Left renal pelvis (tissue), 4 donors: ENCODE results near the gene HRH2. TPM values are rescaled to one million over a fixed set of nuclear protein-coding genes. Genes with fewer than 3 reads are reported as not detected.
A peak's percentile ranks its signal among the peaks of the same experiment; 100 is the strongest.
"Not testable (repeated sequence)": the region's sequence is repeated elsewhere in the genome, so short reads cannot be mapped to it uniquely, and the experiment has no call there.

Experiments
- DNase-seq, 4 donors: peaks; one replicate each; pipeline ENCODE4 v3.0.0-alpha.2; 2013; ENCODE audit warnings: low read depth in 4 of 4, low spot score in 3 of 4
- polyA plus RNA-seq, 4 donors: library from polyadenylated mRNA; unstranded; fragments of 120-200 nt; gene quantifications; one replicate each; pipeline ENCODE4 v1.2.1, GENCODE V29; 2013; ENCODE audit not compliant: insufficient read length in 4 of 4

The HRH2 gene
- polyA plus RNA-seq, 4 donors, result 0.89 to 3.6 (median 3.0) TPM

DNA sequence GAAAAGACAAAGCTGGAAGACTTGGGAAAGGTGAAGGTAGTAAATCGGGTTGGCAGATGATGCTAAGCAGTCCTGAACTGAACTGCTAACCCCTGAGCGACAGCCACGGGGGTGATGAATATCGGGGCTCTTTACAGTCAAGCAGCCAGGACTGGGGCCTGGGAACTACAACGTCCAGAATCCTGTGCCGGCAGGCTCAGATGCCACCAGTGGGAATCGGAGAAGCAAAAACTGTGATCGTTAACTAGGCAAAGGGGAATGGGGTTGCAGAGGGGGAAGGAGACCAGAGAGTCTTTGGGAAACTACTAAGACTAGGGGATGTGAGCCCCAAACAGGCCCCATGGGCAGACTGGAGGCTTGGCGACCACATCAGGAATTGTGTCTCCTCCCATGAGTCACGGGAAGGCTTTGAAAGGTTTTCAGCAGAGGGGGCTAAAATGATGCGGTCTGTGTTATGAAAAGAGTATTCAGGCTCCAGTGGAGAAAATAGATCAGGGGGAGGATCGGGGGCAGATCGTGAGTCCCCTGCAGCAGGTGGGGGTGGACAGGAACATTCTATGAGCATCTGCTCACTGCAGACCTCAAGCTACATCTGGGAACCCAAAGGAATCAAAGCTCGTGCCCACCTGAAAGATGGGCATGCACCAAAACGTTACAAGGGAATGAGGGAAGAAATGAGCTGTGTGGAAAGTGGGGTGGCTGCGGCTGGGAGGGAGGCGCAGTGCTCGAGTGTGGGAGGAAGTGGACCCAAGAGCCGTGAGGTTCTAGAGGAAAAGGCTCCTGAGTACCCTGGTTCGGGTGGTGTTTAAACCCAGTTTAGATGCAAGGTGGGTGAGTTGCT is 53.8 kb downstream of the HRH2 start:
- DNase-seq, result no peak

DNA sequence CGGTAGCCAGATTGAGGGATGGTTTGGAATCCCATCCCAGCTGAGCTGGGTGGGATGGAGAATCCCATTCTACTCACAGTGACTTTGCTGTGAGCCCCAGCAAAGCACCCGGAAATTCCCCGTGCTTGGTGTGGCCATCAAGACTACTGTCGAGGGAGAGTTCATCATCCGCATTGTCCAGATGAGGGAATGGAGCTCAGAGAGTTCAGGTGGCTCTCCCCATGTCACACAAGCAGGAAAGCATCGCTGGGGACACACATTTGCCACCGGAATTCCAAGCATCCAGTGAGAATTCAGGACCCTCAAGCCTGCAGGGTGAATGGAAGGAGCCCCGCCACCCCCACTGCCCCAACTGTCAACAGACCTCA is 54.4 kb downstream of the HRH2 start:
- DNase-seq, result no peak

DNA sequence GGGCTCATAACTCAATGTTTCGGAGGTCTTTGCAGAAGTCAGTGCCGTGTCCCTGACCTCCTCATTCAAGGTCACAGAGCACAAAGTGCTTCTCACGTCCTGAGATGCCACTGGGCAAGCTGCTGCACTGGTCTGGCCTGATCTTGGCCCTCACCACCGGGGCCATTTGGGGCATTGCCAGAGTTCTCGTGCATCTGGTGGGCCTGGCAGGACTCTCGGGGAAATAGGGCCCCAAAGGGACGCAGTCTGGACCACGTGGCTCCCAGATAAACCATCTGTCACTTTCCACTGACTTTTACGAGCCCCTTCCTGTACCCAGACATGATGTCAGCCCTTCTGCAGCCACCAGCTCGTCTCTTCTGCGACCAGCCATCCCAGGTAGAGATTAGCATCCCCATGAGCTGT is 54.8 kb downstream of the HRH2 start:
- DNase-seq, result no peak

DNA sequence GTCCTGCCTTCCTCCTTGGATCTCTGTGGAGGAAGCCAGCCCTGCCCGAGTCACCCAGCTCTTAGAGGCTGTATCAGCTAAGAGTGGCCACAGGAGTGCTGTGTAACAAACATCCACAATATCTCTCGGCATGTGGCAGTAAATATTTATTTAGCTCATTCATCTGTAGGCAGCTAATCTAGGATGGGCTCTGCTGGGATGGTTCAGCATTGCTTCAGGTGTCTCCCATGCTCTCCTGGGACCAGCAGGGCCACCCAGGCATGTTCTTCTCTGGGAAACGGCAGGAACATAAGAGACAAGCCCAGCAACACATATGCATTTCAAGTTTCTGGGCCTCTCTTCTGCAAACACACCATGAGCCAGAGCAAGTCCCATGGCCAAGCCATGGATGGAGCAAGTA is 56.1 kb downstream of the HRH2 start:
- DNase-seq, result no peak

DNA sequence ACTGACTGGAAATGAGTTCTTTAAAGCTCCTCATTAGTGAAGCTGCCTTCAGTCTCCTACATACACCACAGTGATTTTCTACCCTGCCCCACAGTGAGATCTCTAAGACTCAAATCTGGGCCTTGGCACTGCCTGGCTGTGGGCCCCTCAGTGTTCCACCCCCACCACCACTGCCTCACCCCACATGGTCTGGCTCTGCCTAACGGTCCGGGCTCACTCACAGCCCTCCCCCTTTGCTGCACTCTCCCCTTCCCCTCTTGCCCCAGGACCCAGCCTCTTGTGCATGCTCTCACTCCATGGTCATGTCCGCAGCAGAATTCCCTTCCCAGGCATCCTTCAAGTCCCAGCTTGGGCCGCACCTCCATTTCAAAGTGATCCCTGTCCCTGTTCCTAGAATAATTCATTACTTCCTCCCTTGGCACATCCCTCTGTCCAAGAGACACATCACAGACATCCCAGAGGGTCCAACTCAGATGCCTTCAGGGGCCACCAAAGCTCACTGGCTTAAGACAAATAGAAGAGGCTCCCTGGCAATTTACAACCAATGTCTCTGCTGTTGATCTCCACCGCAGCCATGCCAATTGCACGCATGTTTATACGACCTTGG is 56.7 kb downstream of the HRH2 start:
- DNase-seq, result no peak

DNA sequence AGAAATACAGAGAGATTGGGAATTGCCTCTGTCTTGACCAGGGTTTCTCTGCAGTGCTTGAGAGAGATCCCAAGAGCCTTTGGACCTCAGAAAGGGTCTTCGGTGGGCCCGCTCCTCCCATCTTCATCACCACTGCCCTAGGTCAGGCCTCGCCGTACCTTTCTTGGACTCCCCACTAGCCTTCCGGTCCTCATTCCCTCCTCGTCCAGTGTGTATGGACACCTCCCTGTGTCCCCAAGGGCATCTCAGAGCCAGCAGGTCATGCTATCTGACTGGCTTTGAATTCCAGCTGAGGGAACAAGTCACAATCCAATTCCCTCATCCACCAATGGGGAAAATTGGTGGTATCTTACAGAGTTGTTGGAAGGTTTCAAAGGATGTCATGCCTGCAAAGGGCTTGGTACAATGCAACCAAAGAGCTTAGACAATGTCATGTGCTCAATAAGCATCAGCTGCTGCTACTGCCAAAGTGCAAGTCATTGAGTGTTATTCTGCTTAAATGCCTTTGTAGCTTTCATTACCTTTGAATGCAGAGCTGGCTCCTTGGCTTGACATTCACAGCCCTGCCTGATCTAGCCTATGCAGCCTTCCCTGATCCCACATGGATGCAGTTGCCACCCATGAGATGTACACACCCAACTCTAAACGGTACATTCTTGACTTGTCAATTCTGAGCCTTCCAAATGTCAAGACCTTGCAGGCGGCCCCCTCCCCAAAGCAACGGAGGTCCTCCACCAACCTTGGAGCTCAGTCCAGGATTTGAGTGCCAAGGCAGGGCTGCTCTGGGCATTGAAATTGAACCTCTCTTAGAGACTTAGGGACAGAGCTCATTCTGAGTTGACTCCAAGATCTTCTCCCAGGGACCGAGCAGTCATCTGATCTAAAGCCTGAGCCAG is 58.0 kb downstream of the HRH2 start:
- DNase-seq, result no peak

DNA sequence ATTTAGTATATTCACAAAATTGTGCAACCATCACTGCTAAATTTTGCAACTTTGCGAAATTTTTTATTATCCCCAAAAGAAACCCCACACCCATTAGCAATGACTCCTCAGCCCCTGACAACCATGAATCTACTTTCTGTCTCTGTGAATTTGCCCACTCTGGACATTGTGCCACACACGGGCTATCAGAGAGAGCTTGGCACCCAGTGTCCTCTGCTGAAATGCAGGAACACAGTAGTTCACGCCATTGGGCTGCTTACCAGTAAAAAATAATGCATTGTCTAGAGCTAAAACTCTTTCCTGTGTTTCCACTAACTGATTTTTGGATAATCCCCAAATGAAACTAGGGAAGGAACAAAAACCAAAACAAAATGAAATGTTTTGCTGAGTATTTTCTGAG is 60.0 kb downstream of the HRH2 start:
- no peak for DNase-seq

DNA sequence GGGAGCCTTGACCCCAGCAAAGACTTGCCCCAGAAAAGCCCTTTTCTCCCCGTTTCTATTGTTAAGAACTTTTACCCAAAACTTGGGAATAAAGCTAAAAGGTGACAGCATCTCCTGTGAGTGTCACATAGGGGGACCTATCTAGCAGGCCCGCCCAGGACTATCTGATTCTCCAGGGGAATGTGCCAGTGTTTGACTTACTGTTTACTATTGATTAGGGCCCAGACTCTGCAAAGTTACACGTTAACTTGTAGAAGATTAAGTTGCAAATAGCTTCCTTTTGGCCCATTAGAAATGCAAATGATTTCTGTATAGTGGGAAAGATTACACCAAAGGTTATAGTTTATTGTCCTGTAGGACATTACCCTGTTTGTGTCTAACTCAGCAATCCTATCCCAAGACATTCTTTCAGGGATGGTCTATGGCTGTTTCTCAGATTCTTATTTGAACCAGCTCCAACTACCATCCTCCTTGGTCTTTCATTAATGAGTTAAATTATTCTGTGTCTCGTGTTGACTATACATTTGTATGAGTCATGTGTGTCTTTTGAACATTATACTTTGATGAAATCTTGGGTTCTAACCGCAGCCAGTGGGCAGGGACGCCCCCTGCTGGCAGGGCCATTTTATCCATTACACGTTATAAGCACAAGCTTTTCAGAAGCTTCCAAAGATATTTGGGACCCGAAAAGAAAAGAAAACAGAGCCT is 60.7 kb downstream of the HRH2 start:
- DNase-seq, result no peak

DNA sequence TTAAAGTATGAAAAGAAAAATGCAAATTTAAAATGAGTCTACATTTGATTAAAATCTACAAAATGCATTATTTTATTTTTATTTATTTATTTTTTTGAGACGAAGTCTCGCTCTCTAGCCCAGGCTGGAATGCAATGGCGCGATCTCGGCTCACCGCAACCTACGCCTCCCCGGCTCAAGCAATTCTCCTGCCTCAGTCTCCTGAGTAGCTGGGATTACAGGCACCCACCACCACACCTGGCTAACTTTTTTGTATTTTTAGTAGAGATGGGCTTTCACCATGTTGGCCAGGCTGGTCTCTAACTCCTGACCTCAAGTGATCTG is 61.2 kb downstream of the HRH2 start:
- not testable (repeated sequence) for DNase-seq

DNA sequence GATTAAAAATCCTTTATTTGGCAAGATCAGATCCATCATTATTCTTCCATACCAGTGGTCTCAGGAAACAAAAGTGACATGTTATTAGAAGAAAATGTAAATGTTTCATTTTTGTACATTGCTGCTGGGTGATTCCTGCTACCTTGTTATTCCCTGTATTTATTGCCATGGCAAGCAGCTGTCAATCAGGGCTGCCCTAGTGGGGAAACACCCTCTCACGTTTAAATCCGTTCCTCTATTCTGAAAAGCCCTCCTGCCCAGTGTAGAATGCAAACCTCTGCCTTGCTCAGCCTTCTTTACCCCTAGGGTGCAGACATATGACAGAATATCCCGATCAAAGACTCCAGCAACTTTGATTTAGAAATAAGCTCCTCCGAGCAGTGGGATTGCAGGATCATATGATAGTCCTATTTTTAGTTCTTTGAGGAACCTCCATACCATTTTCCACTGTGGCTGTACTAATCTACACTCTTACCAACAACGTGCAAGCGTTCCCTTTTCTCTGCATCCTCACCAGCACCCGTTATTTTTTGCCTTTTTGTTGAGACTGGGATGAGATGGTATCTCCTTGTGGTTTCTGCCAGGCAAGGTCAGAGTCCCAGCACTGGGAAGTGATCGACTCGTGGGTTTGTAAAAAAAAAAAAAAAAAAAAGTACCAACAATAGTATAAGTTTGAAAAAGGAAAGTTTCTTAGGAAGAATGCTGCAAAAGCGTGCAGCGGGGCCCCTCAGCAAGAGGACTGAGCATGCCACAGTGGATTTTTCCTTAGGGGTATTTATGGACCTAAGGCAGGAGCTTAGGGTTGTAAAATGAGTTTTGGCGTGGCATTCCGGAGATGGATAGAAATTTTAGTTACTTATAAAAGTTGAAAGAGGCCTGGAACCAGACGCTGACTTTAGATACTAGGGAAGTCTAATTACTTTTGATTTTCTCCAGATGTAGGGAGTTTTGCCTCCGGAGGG is 66.7 kb downstream of the HRH2 start:
- DNase-seq, result no peak

DNA sequence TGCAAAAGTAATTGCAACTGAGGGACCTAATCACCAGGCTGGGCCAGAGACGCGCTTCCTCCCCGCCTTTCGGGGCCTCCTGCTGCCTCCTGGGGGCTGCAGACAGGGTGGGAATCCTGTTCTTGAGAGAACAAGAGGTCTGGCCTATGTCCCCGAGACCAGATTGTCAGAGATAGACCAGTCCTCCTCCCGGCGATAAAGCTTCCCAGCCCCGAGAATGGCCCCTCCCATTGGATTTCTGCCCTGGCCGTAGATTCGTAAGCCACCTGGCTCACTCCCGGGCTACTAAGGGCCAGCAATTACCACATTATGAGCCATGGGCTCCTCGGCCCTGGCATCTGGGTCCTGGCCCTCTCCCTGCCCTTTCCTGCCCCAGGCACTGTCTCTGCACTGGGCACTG is 70.4 kb downstream of the HRH2 start:
- DNase-seq, result no peak

DNA sequence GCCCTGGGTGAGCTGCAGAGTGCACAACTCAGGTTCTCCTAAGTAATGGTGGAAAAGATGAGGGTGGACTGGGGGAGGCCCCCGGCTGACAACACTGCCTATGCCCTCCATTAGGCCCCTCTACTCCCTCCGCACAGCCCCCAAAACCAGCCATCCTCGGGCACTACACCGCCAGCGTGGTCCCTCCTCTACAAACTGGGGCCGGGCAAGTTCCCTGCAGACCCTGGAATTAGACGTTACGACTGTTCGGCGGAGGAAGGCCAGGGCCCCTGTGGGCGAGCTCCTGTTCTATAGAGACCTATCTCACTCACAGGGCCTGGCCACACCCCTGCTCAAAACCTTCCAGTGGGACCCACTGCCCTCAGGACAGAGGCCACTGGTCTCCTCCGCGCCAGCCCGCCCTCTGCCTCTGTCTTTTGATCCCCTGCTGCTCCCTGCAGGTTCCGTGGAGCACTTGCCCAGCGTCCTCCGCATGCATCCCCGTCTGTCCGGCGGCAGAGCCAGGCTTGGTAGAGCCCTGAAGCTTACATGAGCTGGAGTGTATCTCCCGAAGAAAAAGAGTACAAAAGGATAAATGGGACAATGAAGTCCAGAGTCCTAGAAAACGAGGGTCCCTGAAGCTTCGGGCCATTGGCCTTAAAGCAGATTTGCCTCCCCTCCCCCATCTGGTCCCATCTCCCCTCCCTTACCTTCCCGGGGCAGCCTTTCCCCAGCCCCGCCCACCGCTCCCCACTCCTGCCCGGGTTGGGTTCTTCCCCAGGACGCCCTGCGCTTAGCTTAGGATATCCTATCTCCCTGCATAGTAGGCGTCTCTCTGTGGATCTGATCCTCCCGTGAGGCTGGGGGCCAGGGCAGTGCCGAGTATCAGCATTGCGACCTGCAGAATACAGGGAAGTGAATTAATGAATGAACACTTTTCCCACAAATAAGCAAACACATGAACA is 71.3 kb downstream of the HRH2 start:
- no peak for DNase-seq

DNA sequence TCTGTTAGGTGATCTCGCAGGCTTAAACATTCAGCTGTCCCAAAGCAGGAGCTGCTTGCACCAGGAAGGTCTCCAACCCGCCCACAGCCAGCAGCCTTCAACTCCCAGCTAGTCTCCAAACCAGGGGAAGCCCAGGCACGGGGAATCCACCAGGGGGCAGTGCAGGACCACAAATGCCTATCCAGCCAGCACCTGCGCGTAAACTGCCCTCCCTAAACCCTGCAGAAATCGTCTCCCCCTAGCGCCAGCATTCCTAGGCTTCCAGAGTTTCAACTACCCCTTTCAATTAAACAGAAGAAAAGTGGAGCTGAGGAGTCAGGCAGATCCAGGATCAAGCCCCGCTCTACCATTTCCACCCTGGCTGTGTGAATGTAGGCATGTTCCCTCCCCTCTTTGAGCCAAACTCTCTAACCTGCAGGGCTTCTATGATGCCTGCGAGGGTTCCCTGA is 72.0 kb downstream of the HRH2 start:
- DNase-seq, result peak; percentile 61 to 86 (median 80)

DNA sequence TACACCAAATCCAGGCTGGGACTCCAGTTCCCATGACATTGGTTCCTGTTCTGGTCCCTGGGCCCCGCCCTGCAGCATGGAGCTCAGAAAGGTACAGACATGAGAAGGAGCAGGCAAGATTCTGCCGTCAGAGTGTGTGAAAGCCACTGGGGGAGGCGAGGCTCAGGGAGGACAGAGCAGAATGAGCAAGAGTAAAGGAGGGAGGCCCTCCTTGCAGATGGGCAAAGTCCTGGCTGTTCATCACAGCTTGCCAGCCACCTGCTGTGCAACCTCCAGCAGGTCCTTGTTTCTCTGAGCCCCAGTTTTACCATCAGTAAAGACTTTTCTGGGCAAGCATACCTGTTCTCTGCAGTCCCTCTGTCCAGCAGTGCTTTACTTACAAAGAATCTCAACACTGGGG is 73.3 kb downstream of the HRH2 start:
- DNase-seq, result no peak

DNA sequence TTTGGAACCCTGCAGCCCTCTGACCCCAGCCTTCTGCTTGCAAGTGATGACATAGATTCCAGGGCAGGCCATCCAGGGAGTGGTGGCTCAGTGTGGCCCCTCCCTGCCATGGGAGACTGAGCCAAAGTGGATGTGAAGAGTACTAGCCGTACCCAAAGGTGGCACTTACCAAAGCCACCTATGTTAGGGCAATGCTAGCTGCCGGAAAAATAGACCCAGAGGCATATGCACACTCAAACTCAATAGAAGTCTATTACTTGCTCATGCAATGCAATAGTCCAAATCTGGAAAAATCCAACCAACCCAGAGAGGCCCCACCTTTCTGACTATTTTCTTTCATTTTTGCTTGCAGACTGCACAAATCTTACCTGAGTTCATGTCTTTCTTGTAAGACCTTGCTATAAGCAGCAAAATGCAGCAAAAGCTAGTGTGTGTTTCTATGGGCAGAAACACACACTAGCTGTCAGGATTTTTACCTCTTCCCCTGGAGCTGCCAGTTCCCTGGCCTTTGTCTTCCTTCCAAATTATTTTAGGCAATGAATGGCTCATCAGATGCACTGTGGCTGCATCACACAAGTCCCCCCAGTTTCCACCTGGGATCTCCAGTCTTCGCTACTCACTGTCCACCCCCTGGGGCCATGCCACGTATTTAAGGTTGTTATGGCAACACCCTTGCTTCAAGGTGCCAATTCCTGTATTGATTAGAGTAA is 74.0 kb downstream of the HRH2 start:
- no peak for DNase-seq

DNA sequence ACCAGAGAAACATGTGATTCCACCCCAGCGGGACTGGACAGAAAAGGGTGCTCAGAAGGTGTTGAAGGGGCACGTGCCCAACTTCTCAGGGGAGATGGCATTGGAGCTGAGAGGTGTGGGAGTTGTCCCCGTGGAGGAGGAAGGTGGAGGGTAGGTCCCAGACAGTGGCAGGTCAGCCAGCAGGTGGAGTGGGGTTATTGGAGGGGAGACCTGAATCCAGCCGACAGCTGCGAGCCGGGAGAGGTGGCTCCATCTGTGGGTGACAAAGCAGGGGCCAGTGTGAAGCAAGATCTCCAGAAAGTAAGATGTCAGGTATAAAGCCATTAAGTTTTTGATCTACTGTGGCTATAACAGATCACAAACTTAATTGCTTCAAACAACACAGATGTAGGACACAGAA is 75.1 kb downstream of the HRH2 start:
- DNase-seq, result no peak

DNA sequence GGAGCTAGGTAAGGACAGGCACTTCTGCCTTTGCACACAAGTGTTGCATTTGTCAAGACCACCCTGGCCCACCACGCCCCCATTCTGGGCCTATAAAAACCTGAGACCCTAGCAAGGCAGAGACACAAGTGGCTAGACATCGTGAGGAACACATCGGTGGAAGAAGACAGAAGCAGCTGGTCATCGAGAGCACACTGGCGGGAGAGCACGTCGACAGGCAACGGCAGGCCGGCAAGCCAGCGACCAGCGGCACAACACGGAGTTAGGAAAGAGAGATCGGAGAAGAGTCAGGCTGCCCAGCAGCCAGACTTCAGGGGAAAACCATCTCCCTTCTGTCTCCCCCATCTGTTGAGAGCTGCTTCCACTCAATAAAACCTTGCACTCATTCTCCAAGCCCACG is 76.1 kb downstream of the HRH2 start:
- no peak for DNase-seq

DNA sequence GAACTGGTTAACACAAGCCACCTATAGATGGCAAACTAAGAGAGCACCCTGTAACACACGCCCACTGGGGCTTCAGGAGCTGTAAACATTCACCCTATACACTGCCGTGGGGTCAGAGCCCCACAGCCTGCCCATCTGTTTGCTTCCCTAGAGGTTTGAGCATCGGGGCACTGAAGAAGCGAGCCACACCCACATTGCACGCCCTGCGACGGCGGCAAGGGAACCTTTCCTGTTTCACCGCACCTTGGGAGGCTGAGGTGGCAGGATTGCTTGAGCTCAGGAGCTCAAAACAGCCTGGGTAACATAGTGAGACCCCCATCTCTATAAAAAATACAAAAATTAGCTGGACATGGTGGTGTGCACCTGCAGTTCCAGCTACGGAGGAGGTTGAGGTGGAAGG is 76.6 kb downstream of the HRH2 start:
- no peak for DNase-seq
